ENCODE measurements around the gene SPATA3.

The SPATA3 gene

DNA sequence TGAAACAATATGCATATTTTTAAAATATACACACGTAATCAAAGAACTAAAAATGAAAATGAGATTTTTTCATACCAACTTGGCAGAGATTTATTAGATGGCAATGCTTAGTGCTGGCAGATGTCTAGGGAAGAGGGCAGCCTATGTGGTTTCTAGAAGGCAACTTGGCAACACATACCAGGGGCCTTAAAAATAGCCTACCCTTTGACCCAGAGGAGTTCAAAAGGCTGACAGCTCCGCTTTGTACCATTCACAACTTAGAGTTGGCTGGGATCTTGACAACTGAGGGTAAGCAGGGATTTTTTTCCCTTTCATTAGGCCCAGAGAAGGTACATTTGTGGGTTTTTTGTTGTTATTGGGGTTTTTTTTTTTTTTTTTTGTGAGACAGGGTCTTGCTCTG lies 44.5 kb upstream of the SPATA3 start:
- TF ChIP-seq, protein P1, sequence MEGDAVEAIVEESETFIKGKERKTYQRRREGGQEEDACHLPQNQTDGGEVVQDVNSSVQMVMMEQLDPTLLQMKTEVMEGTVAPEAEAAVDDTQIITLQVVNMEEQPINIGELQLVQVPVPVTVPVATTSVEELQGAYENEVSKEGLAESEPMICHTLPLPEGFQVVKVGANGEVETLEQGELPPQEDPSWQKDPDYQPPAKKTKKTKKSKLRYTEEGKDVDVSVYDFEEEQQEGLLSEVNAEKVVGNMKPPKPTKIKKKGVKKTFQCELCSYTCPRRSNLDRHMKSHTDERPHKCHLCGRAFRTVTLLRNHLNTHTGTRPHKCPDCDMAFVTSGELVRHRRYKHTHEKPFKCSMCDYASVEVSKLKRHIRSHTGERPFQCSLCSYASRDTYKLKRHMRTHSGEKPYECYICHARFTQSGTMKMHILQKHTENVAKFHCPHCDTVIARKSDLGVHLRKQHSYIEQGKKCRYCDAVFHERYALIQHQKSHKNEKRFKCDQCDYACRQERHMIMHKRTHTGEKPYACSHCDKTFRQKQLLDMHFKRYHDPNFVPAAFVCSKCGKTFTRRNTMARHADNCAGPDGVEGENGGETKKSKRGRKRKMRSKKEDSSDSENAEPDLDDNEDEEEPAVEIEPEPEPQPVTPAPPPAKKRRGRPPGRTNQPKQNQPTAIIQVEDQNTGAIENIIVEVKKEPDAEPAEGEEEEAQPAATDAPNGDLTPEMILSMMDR (IDR thresholded peaks at IDR 0.05; ENCODE audit: low read depth, low read length): no peak
- H3K4me3 ChIP-seq (replicated peaks in 1 of 2; ENCODE audit: low read depth in 2 of 2, low read length in 2 of 2): no peak overlapping the region
- DNase-seq (ENCODE audit: low read depth in 2 of 2): peak in 1 of 2 donors; percentile 35

GRCh38 chr2:230952226-230952956 lies 43.5 kb upstream of the SPATA3 start:
- no peak for DNase-seq (ENCODE audit: low read depth in 2 of 2)
- TF ChIP-seq, protein P1 (IDR thresholded peaks at IDR 0.05; ENCODE audit: low read depth, low read length): no peak
- H3K4me3 ChIP-seq (replicated peaks in 1 of 2; ENCODE audit: low read depth in 2 of 2, low read length in 2 of 2): no peak overlapping the region

- no peak overlapping the region for H3K4me3 ChIP-seq (replicated peaks in 1 of 2; ENCODE audit: low read depth in 2 of 2, low read length in 2 of 2)
- DNase-seq (ENCODE audit: low read depth in 2 of 2): no peak
- TF ChIP-seq, protein P1 (IDR thresholded peaks at IDR 0.05; ENCODE audit: low read depth, low read length): no peak
These were observed 42.1 kb upstream of the SPATA3 start for GRCh38 chr2:230953845-230954244.

GRCh38 chr2:230954746-230955145 lies 41.2 kb upstream of the SPATA3 start:
- no peak for DNase-seq (ENCODE audit: low read depth in 2 of 2)
- no peak overlapping the region for H3K4me3 ChIP-seq (replicated peaks in 1 of 2; ENCODE audit: low read depth in 2 of 2, low read length in 2 of 2)

DNA sequence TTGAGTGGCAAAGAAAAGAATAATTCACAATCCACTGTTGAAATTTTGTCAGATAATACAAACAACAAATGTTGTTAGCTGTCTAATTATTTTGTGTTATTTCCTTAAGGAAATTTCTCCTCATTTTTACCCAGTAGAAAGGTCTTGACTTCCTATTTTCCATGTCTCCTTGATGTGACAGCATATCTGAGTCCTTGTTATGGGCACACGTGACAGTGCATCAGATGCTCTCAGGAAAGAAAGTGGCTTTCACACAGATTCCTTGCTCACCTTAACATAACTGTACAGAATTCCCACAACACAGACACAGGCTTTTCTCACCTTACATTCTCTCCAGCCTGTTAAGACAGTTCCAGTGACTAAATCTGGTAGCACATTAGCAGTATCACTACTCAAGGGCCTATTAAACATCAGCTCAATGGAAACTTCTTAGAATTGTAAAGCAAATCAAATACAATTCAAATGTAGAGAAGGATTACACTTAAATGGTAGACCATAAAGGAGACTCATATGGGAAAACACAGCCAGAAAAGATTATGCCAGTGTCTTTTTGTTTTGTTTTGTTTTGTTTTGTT lies 40.7 kb upstream of the SPATA3 start:
- TF ChIP-seq, protein P1 (IDR thresholded peaks at IDR 0.05; ENCODE audit: low read depth, low read length): no peak
- no peak overlapping the region for H3K4me3 ChIP-seq (replicated peaks in 1 of 2; ENCODE audit: low read depth in 2 of 2, low read length in 2 of 2)
- DNase-seq (ENCODE audit: low read depth in 2 of 2): no peak

More at GRCh38 chr2:230954746-230955145, 41.2 kb upstream of the SPATA3 start:
- TF ChIP-seq, protein P1 (IDR thresholded peaks at IDR 0.05; ENCODE audit: low read depth, low read length): no peak

DNA sequence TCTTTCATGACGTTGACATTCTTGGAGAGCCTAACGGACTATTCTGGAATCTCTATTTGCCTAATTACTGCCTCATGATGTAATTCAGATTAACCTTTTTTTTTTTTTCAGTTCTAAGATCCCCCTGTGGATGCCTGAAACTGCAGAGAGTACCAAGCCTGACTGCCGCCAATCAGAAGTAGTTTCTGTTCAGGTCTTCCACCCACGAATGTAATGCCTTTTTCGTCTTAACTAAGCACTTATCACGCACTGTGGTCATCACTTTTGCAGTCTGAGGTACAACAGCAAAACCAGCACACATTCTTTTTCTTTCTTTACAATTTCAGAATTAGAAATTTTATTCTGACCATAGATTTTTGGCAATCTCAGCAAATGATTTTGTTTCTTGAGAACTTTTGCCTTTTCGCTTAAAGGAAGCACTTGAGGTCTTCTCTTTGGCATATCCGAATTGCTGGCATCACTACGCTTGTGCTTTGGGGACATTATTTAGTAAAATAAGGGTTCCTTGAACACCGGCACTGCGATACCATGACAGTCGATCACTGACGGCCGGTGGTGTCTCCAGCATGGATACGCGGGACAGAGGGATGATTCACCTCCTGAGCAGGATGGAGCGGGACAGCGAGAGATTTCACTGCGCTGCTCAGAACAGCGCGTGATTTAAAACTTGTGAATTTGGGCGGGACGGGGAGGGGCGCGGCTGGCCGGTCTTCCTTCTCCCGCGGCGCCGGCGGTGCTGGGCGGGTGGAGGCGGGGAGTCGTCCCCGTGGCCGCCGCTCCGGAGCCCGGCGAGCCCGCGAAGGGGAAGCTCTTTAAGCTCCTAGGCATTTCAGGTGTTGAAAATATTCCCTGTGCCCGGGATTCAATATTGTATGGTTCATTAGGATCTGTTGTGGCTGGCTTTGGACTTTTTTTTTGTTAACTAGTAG lies 38.8 kb upstream of the SPATA3 start:
- peak; percentile 18 to 50 for DNase-seq (ENCODE audit: low read depth in 2 of 2)
- TF ChIP-seq, protein P1 (IDR thresholded peaks at IDR 0.05; ENCODE audit: low read depth, low read length): no peak
- peak overlapping the region; percentile 20 to 39 for H3K4me3 ChIP-seq (replicated peaks in 1 of 2; ENCODE audit: low read depth in 2 of 2, low read length in 2 of 2)

Data from cardiac fibroblast (primary cell).